DMS114 treated with DMSO at 0.1 percent for 48 hours (cell line): ENCODE data around the gene CNOT3.

ENCODE experiments used
- DNase-seq: peaks from one replicate; lab custom pipeline; 2025; ENCODE audit not compliant: unreplicated experiment; lab: John Stamatoyannopoulos, UW

The CNOT3 gene

DNA sequence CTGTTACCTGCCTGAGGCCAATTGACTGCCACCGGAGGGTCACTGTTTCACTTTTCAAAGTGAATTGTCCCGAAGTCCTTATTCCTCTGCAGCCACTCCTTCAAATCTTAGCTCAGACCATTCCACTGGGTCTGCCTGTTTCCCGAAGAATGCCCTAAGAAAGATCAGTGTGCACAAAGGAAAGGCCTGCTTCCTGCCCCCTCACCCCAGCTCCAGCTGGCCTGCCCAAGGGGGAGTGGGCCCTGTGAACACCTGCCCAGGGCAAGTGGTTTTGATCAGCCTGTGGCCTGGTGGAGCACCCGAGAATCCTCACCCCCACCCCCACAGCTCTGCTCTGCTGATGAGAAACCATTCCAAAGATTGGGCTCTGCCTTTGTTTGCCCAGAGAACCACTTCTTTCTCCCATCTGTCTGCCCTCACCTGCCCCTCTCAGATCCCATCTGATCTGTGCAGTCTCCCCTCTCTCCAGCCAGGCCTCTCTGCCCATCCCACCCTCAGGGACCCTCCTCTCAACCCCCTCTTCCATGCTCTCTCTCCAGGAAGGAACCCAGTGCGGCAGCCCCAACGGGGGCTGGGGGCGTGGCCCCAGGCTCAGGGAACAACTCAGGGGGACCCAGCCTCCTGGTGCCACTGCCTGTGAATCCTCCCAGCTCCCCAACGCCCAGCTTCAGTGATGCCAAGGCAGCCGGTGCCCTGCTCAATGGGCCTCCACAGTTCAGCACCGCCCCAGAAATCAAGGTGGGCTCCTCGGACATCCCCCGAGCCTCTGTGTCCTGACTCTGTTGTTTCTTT lies 11.7 kb downstream of the CNOT3 start:
- no peak for DNase-seq

DNA sequence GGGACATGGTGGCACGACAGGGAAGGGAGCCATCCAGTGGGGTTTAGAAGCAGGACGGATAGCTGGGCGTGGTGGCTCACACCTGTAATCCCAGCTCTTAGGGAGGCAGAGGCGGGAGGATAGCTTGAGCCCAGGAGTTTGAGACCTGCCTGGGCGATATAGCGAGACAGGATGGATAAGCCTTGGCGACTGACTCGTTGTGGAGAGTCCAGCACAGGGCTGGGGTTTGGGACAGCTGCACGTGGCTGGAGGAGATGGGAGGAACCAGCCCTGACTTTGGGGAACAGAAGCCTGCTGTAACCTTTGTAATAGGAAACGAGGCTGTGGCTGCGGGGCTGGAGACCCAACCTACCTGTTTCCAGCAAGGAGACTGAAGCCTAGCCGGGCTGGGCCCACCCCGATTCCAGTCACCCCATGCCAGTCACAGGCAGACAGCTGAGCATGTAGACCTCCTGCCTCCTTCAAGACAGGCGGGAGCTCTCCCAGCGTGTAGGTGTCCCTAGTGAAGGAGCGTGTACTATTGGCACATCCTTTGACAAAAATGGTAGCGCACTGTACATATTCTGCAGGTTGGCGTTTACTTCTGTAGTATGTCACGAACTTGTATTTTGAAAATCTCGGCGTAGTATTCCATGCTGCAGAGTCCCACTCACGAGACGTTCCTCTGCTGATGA lies 13.9 kb downstream of the CNOT3 start:
- no peak for DNase-seq

GRCh38 chr19:54152267-54152666 lies 14.7 kb downstream of the CNOT3 start:
- DNase-seq, result no peak

DNA sequence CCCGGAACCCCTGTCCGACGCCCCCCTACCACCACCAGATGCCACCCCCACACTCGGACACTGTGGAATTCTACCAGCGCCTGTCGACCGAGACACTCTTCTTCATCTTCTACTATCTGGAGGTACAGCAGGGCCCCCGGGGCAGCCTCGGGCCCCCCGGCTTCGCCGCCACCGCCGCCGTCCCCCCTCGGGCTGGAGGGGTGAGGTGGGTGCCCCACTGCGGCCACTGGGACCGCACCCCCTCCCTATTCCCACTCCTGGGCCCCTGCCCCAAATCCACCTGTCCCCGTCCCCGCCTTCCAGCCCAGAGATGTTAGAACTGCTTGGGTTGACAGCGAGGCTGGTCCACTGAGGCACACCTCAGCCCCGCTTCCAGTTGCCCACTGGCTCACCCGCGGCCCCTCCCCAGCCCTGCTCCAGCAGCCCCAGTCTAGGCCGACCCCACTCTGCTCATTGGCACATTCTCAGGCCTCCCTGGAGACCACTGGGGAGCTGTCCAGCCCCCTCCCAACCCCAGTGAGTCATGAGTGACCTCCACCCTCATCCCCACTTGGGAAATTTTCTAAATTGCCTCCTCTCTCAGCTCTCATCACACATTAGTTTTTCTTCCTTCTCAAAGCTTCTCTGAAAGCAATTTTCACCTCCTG lies 15.4 kb downstream of the CNOT3 start:
- no peak for DNase-seq

DNA sequence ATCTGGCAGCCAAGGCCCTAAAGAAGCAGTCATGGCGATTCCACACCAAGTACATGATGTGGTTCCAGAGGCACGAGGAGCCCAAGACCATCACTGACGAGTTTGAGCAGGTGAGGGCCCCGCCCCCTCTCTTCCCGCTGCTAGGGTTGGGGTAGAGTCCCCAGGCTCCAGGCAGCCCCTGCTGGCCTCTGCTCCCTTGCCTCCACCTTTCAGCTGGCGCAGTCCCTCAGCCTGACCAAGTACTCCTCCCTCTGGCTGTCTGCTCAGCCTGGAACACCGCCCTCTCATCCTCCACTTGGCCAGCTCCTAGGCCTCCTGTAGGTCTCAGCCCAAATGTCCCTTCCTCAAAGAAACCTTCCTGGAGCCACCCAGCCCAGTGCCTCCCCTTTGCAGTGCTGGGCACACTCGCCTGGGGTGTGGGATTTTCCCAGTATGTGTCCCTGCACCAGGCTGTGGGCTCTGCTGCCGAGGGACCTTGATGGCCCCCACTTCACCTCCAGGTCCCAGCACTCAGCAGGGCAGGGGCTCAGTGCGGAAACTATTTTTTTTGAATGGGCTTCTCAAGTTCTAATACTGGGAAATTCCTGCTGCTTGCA lies 16.3 kb downstream of the CNOT3 start:
- DNase-seq, result no peak

GRCh38 chr19:54154603-54155345 lies 17.2 kb downstream of the CNOT3 start:
- no peak for DNase-seq

- no peak for DNase-seq
Measured at GRCh38 chr19:54155694-54156093, 18.1 kb downstream of the CNOT3 start.

DNA sequence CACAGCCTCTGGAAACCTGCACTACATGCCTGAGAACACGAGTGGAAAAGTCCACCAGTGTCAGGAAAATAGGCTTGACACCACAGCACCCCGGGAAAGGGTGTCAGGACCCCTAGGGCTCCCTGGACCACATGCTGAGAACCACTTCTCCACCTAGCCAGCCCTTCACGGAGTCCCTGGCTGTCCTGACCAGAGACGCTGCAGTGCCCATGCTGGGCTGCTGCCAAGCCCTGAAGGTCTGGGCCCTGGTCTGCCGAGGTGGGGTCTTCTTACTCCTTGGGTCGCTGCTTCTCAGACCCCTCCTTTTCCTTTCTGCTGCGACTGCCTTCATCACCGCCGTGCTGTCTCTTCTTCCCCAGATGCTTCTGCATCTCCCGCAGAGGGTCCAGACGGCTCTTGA lies 18.9 kb downstream of the CNOT3 start:
- no peak for DNase-seq

- no peak for DNase-seq
Measured at GRCh38 chr19:54156953-54157352, 19.4 kb downstream of the CNOT3 start.

DNA sequence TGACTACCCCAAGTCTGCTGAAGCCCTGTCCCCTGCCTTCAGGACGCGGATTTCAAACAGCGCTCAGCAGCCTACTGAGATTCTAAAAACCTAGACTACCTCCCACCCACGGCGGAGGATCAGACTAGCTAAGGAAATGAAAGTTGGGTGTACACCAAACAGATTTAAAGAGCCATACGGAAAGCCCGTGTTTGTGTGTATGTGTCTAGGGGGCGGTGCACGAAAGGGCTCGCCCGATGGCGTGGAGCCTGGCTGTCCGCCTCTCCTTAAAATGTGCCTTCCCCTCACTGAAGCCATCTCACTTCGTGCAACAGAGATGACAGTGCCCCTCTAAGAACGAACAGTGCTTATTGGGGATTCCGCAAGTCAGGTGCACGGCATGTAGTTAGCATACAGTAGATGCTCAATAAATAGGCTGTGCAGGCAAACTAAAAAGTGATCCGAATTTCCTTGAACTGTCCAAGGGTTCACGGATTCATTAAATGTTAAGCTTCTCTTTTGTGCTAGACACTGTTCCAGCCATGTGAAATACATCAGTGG lies 21.3 kb downstream of the CNOT3 start:
- DNase-seq, result no peak

DNA sequence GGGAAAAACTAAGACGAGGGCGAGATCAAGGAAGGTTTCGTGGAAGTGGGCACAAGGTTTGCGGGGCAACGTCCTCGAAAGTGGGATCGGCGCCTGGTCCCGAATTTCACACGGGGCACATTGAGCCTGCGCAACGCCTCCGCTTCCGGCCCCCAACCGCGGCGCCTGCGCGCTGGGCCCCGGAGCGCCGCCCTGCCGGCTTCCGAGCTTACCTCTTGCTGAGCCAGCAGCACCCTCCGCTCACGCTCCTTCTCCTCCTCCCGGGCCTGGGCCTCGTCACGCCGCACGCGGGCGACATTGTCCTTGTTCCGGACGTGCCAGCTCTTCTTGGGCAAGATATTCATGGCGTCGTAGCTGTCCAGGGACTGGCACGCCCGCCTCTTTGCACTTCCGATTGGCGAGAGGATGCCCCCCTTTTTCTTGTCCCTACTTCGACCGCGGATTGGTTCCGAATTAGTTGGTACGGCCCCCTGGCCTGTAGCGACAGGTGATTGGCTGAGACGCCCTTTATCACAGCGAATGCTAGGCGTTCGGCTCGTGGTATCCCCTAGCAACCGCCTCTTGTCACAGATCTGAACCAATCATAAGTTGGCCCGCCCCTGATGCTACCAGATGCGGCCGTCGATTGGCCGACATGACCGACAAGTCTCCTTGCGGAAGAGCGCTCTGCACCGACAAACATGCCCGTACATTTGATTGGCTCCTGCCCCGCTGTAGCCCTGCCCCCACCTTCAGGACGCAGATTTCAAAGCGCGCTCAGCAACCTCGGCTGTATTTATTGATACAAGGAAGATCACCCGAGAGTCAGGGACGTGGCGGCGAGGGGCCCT lies 22.0 kb downstream of the CNOT3 start, which contains the start of gene LENG1:
TSS of gene LENG1 (minus strand) at position 370 of the 830 bp plus-strand sequence. CDS start at position 344, 26 bp downstream.
- peak; percentile 100 for DNase-seq

- no peak for DNase-seq
Measured at GRCh38 chr19:54160182-54160811, 22.7 kb downstream of the CNOT3 start.

- DNase-seq, result no peak
Measured at GRCh38 chr19:54160854-54161253, 23.3 kb downstream of the CNOT3 start.

DNA sequence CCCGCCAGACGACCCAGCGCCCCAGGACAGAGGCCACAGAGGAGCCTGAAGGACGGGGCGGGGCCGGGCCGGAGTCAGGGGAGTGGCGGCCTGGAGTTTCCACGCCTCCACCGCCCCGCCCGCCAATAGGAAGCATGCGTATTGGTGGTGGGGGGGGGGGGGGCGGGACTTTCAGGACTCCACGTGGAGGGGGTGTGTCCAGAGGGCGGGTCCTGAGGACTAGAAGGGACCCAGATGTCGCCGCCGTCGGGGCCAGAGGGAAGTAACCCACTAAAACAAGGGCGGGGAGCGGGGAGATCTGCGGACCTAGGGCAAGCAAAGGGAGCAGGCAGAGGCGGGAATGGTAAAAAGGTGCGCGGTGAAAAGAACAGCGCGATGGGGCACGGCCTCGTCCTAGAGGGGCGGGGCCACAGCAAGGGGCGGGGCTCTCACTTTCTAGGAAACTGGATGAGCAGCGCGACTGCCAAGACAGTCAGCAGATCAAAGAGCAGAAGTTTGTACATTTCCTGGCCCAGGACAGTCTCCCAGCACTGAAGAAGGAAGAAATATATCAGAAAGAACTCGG lies 24.8 kb downstream of the CNOT3 start:
- no peak for DNase-seq

DNA sequence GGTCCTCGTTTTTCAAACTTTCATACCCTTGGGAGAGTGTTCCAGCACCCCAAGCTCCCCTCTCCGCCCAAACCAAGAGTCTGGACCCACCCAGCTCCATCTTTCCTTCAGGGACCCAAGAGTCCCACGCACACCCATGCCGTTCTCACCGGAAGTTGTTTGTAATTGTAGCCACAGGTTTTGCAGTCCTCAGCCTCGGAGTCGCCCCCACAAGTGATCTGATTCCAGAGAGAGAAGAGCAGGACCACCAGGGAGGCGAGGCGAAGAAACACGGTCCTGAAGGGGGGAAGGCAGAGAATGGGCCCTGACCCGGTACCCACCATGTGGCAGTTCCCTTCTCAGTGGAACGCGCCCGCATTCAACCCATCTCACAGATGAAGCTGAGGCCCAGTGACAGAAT lies 25.3 kb downstream of the CNOT3 start:
- DNase-seq, result no peak

GRCh38 chr19:54164369-54165068 lies 27.0 kb downstream of the CNOT3 start:
- no peak for DNase-seq

DNA sequence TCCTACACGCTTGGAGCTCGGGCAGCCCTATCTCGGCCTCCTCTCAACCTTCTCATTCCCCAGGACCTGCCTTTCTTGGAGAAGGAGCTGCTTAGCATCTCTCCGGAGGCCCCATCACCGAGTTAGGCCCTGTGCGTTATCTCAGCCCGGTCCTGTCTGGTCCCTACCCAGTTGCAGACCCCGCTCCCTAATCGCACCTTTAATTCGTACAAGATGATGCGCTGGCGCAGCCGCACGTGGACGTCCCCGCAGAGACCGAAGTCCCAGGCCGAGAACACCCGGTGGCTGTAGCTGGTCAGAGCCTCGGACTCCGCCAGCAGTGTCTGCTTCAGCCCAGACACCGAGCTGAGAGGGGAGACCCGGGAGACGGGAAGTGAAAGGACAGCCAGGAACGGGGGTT lies 27.7 kb downstream of the CNOT3 start:
- no peak for DNase-seq

DNA sequence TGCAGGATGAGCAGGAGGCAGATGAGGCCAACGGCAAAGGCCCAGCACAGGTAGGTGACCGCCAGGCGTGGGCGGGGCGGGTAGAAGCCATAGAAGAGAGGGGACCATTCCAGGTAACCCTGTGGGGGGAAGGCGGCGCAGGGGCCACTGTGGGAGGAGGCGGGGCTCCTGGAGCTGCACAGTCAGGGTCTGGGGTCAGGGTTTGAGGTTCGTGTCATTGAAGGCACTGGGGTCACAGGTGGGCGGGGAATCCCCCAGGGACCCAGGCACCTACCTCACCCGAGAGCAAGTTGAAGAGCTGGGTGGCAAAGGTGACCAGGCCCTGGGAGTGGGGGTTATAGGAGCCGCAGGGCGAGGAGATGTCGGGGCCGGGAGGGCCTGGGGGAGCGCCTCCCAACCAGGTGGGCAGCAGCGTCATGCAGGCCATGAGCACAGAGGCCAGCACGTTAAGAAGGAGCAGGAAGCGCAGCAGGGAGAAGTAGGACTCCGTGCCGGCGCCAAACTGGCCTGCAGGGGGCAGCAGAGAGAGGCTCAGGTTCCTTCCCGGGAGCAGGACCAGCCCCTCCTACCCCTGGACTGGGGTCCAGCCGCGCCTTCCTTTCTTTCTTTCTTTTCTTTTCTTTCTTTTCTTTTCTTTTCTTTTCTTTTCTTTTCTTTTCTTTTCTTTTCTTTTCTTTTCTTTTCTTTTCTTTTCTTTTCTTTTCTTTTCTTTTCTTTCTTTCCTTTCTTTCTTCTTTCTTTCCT lies 30.8 kb downstream of the CNOT3 start:
- peak; percentile 87 for DNase-seq
